Adrenal gland (tissue), 5 donors: Measurements from ENCODE around the gene DCN.

ENCODE experiments used
- CTCF ChIP-seq, 6 experiments: fragments of 450-650 bp in 4 of 6; fragments of 200-600 bp in 2 of 6; sonication (generic) in 1 of 6; IDR thresholded peaks; 1 replicate in 5 of 6; 2 replicates in 1 of 6; pipeline versions ENCODE4 v1.5.1 to v1.8.0; 2016 to 2021; ENCODE audit warnings: antibody characterized with exemption in 6 of 6, mild to moderate bottlenecking in 2 of 6, moderate library complexity in 1 of 6
- POLR2A ChIP-seq, 2 donors: fragments of 450-650 bp; IDR thresholded peaks; one replicate each; pipeline ENCODE4 v1.6.1; 2017; ENCODE audit warnings: antibody characterized with exemption in 2 of 2, mild to moderate bottlenecking in 2 of 2, moderate library complexity in 1 of 2
- donor health status: DM: no; HTN: no; CAD: no.

GRCh38 chr12:91127751-91128150 is 54.9 kb downstream of the DCN start:
- TF ChIP-seq CTCF (IDR thresholded peaks at IDR 0.05) = no peak
- no peak for TF ChIP-seq POLR2A (IDR thresholded peaks at IDR 0.05)
